Measurements from ENCODE around the gene SLC9A9. TPM values are rescaled to one million over a fixed set of nuclear protein-coding genes. Genes with fewer than 3 reads are reported as not detected.

The SLC9A9 gene
- total and polyA plus RNA-seq, 9 of the 15 experiments (the other 6 are each of a cell fraction or from before 2014, with no cell fraction given): 0.03 to 0.13 TPM; not detected in 7

GRCh38 chr3:143653493-143653892, 194.8 kb downstream of the SLC9A9 start:
- Histone ChIP-seq H3K9me1 (ENCODE audit: control insufficient read depth, insufficient read depth, low read length) (no peaks in the 10 kb centered on the region), H4K20me1 (replicated peaks; ENCODE audit: control insufficient read depth, insufficient read depth, low read length) (no peaks in the 10 kb centered on the region), H3K9me3 (replicated peaks; ENCODE audit: control insufficient read depth, insufficient read depth, low read depth, low read length) (no peaks in the 10 kb centered on the region), H3K4me2 (ENCODE audit: insufficient read depth, low read length) (no peak overlapping the region), H3K4me3 (no peak overlapping the region), H3K9ac (ENCODE audit: insufficient read depth in 1 of 2, low read depth in 2 of 2, low read length in 2 of 2) (no peak overlapping the region), H3K27ac (ENCODE audit: extremely low read depth, low read depth, low read length) (no peak overlapping the region), H3K4me1 (replicated peaks in 1 of 2; ENCODE audit: control insufficient read depth in 2 of 2, insufficient read depth in 2 of 2, low read length in 2 of 2) (no peaks in the 10 kb centered on the region), H3K79me2 (ENCODE audit: control insufficient read depth, insufficient read depth, low read length) (no peaks in the 10 kb centered on the region), H3K36me3 (ENCODE audit: control insufficient read depth, insufficient read depth, low read length) (no peaks in the 10 kb centered on the region), H3K27me3 (ENCODE audit: control insufficient read depth in 2 of 2, insufficient read depth in 2 of 2, low read length in 2 of 2) (no peaks in the 10 kb centered on the region; a peak in 1 of 5 replicates), H2AFZ (ENCODE audit: low read depth, low read length) (no peak overlapping the region)
- intact Hi-C loops (cut with micrococcal nuclease): no loop called here
- TF ChIP-seq CC2D1A (IDR thresholded peaks at IDR 0.05) (no peak), FOXP1 (CRISPR knock-in tag; IDR thresholded peaks at IDR 0.05) (no peak), ZSCAN32 (CRISPR knock-in tag; IDR thresholded peaks at IDR 0.05) (no peak), SOX6 (IDR thresholded peaks at IDR 0.05) (no peak), SRSF3 (IDR thresholded peaks at IDR 0.05; ENCODE audit: insufficient read depth, low read length) (no peak), REST (IDR thresholded peaks at IDR 0.05; ENCODE audit: borderline replicate concordance) (no peak), REST (CRISPR knock-in tag; IDR thresholded peaks at IDR 0.05; ENCODE audit: low read depth) (no peak), ZNF324 (CRISPR knock-in tag; IDR thresholded peaks at IDR 0.05) (no peak), ETV6 (IDR thresholded peaks at IDR 0.05; ENCODE audit: borderline replicate concordance in 1 of 2, low read depth in 2 of 2, low read length in 1 of 2) (no peak), ETV6 (CRISPR knock-in tag; IDR thresholded peaks at IDR 0.05; ENCODE audit: borderline replicate concordance) (no peak), COPS2 (conservative IDR thresholded peaks at IDR 0.05) (no peak)
- POLR2A ChIA-PET: no interaction called here
- in situ Hi-C loops (cut with MboI): no loop called here
- CTCF ChIA-PET (ENCODE audit: low intra/inter-chr PET ratio): no interaction called here
- WGBS (ENCODE audit: insufficient coverage, low coverage, missing lambda C conversion rate): 3% methylated on average over 2 of the region's 2 CpGs
- ATAC-seq (no peak), FAIRE-seq (no peak), DNase-seq (ENCODE audit: extremely low read depth in 1 of 4, low spot score in 3 of 4) (no peak)
- BruUV-seq (replicated peaks): no TSS peak
